Stimulated activated CD4-positive, alpha-beta T cell treated with anti-CD3 and anti-CD28 coated beads, Interleukin-2, amount 100 ng/mL, for 24 hours (primary cell): ENCODE results near the gene CHFR.
"Not testable (repeated sequence)": the region's sequence is repeated elsewhere in the genome, so short reads cannot be mapped to it uniquely, and the experiment has no call there.

Source experiments
- DNase-seq, 2 donors: peaks; one replicate each; pipeline ENCODE4 v3.0.0-alpha.2; 2020

CHFR gene

GRCh38 chr12:132807295-132808092, 79.9 kb downstream of the CHFR start:
- no peak for DNase-seq

GRCh38 chr12:132806857-132807256, 80.5 kb downstream of the CHFR start:
- peak; percentile 30 to 55 for DNase-seq

- DNase-seq, result no peak
These were observed 83.0 kb downstream of the CHFR start for GRCh38 chr12:132804426-132804861.

GRCh38 chr12:132803888-132804287, 83.5 kb downstream of the CHFR start:
- no peak for DNase-seq

- DNase-seq, result no peak
These were observed 84.3 kb downstream of the CHFR start for GRCh38 chr12:132803125-132803524.

- DNase-seq, result no peak
These were observed 85.7 kb downstream of the CHFR start for GRCh38 chr12:132801741-132802140.

GRCh38 chr12:132798836-132799235, 88.6 kb downstream of the CHFR start:
- no peak for DNase-seq

- no peak for DNase-seq
These were observed 89.4 kb downstream of the CHFR start for GRCh38 chr12:132797820-132798570.

- no peak for DNase-seq
These were observed 91.6 kb downstream of the CHFR start for GRCh38 chr12:132795847-132796246.

- not testable (repeated sequence) for DNase-seq
These were observed 95.5 kb downstream of the CHFR start for GRCh38 chr12:132791940-132792339.

- DNase-seq, result no peak
These were observed 98.3 kb downstream of the CHFR start for GRCh38 chr12:132789099-132789471.

- no peak for DNase-seq
These were observed 98.9 kb downstream of the CHFR start for GRCh38 chr12:132788375-132789098.

GRCh38 chr12:132787877-132788276, 99.5 kb downstream of the CHFR start:
- no peak for DNase-seq

- DNase-seq, result no peak
These were observed 101.2 kb downstream of the CHFR start for GRCh38 chr12:132786192-132786591.

GRCh38 chr12:132784580-132784979, 102.8 kb downstream of the CHFR start:
- DNase-seq, result no peak

GRCh38 chr12:132783917-132784531, 103.4 kb downstream of the CHFR start:
- DNase-seq, result no peak
